ENCODE results near the gene CD109.

Gene CD109

GRCh38 chr6:73656531-73657145, 39.4 kb upstream of the CD109 start:
- no peak for DNase-seq (ENCODE audit: extremely low read depth, low read depth)
- no peak for TF ChIP-seq CTCF (IDR thresholded peaks at IDR 0.05; ENCODE audit: low read depth, low read length)

- no peak for TF ChIP-seq CTCF (IDR thresholded peaks at IDR 0.05; ENCODE audit: low read depth, low read length)
- DNase-seq (ENCODE audit: extremely low read depth, low read depth), result no peak
Measured at GRCh38 chr6:73657201-73657600, 38.8 kb upstream of the CD109 start.

- no peak for DNase-seq (ENCODE audit: extremely low read depth, low read depth)
- TF ChIP-seq CTCF (IDR thresholded peaks at IDR 0.05; ENCODE audit: low read depth, low read length), result no peak
Measured at GRCh38 chr6:73664701-73665100, 31.3 kb upstream of the CD109 start.

- DNase-seq (ENCODE audit: extremely low read depth, low read depth), result no peak
- no peak for TF ChIP-seq CTCF (IDR thresholded peaks at IDR 0.05; ENCODE audit: low read depth, low read length)
Measured at GRCh38 chr6:73665686-73666319, 30.2 kb upstream of the CD109 start.

- TF ChIP-seq CTCF (IDR thresholded peaks at IDR 0.05; ENCODE audit: low read depth, low read length), result no peak
Measured at GRCh38 chr6:73666393-73666792, 29.6 kb upstream of the CD109 start.

GRCh38 chr6:73667798-73668197, 28.2 kb upstream of the CD109 start:
- TF ChIP-seq CTCF (IDR thresholded peaks at IDR 0.05; ENCODE audit: low read depth, low read length), result no peak
- DNase-seq (ENCODE audit: extremely low read depth, low read depth), result no peak

More at GRCh38 chr6:73666393-73666792, 29.6 kb upstream of the CD109 start:
- DNase-seq (ENCODE audit: extremely low read depth, low read depth), result no peak

- no peak for TF ChIP-seq CTCF (IDR thresholded peaks at IDR 0.05; ENCODE audit: low read depth, low read length)
- no peak for DNase-seq (ENCODE audit: extremely low read depth, low read depth)
Measured at GRCh38 chr6:73669005-73669404, 27.0 kb upstream of the CD109 start.

All from AG09319 (cell line).